Measurements from ENCODE around the gene PAX2.

DNA sequence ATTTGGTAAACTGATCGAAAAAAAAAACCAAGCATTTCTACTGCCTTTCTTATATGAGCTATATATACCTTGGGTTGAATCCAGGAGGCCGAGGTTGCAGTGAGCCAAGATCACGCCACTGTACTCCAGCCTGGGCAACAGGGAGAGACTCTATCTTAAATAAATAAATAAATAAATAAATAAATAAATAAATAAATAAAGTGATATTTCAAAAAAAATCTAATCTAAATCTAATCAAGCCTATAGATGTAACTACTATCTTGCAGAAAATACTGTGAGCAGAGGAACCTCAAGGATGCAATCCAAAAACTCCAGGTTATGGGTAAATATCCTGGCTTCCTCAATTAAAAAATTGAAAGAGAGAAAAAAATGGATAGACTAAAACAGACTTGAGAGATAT, 96.1 kb downstream of the PAX2 start:
- TF ChIP-seq, protein P1, sequence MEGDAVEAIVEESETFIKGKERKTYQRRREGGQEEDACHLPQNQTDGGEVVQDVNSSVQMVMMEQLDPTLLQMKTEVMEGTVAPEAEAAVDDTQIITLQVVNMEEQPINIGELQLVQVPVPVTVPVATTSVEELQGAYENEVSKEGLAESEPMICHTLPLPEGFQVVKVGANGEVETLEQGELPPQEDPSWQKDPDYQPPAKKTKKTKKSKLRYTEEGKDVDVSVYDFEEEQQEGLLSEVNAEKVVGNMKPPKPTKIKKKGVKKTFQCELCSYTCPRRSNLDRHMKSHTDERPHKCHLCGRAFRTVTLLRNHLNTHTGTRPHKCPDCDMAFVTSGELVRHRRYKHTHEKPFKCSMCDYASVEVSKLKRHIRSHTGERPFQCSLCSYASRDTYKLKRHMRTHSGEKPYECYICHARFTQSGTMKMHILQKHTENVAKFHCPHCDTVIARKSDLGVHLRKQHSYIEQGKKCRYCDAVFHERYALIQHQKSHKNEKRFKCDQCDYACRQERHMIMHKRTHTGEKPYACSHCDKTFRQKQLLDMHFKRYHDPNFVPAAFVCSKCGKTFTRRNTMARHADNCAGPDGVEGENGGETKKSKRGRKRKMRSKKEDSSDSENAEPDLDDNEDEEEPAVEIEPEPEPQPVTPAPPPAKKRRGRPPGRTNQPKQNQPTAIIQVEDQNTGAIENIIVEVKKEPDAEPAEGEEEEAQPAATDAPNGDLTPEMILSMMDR (IDR thresholded peaks at IDR 0.05): no peak
- TF ChIP-seq POLR2A (IDR thresholded peaks at IDR 0.05): no peak

All from esophagus squamous epithelium (tissue), 4 donors.